IMR-90 (cell line): ENCODE data around the gene NPHP4. TPM values are rescaled to one million over a fixed set of nuclear protein-coding genes. Genes with fewer than 3 reads are reported as not detected.

Experiments used
- ATAC-seq: fragments of 200-7000 bp; cut with Tn5 transposase; 2 replicates; pipeline ENCODE4 v1.9.1; 2020; ENCODE audit warnings: low read depth, mild to moderate bottlenecking, moderate library complexity
- BruUV-seq: library from RNA; stranded (reverse); fragments of 400-500 nt; replicated peaks from 2 replicates; lab custom pipeline; 2021; lab: Mats Ljungman, UMichigan
- CTCF ChIA-PET: fragments of 300-600 bp; formaldehyde crosslinking; extraction: SDS; loops from one replicate; lab custom pipeline; 2021; ENCODE audit warnings: antibody characterized with exemption; lab: Yijun Ruan, JAX
- POLR2A ChIA-PET: fragments of 300-600 bp; sonication (Branson Sonifier 250); formaldehyde crosslinking; loops from one replicate; lab custom pipeline; 2022; ENCODE audit warnings: antibody characterized with exemption; ENCODE audit not compliant: unreplicated experiment; lab: Charles Lee
- DNase-seq: peaks from one replicate; pipeline ENCODE4 v3.0.0; 2013
- H2AFZ ChIP-seq: replicated peaks from 2 replicates; pipeline ENCODE3; 2013; ENCODE audit warnings: low read length, mild to moderate bottlenecking; ENCODE audit not compliant: poor library complexity
- H2AK5ac ChIP-seq: 2 replicates; pipeline ENCODE4 v1.6.1; 2013; ENCODE audit warnings: low read depth, low read length, inconsistent platforms
- H2AK9ac ChIP-seq: replicated peaks from 2 replicates; pipeline ENCODE3; 2013; ENCODE audit warnings: mild to moderate bottlenecking, low read depth, low read length, moderate library complexity; ENCODE audit not compliant: poor library complexity
- H2BK120ac ChIP-seq: 2 replicates; pipeline ENCODE4 v1.6.1; 2013; ENCODE audit warnings: low read depth, low read length, inconsistent platforms
- H2BK15ac ChIP-seq: 3 replicates; pipeline ENCODE4 v1.6.1; 2013; ENCODE audit warnings: low read depth, low read length, inconsistent platforms
- H2BK20ac ChIP-seq: 2 replicates; pipeline ENCODE4 v1.6.1; 2013; ENCODE audit warnings: low read depth, mild to moderate bottlenecking, inconsistent platforms, low read length, moderate library complexity
- H2BK5ac ChIP-seq: 2 replicates; pipeline ENCODE4 v1.6.1; 2013; ENCODE audit warnings: mild to moderate bottlenecking, low read depth, low read length, inconsistent platforms; ENCODE audit not compliant: poor library complexity, severe bottlenecking
- H3K14ac ChIP-seq: replicated peaks from 2 replicates; pipeline ENCODE4 v1.6.1; 2013; ENCODE audit warnings: low read depth, low read length, inconsistent platforms
- H3K18ac ChIP-seq: 2 replicates; pipeline ENCODE4 v1.6.1; 2013; ENCODE audit warnings: low read depth, low read length, control low read depth
- H3K23ac ChIP-seq: 2 replicates; pipeline ENCODE4 v1.6.1; 2013; ENCODE audit warnings: low read depth, low read length, inconsistent platforms
- H3K27ac ChIP-seq: 2 replicates; pipeline ENCODE4 v1.5.1; 2013; ENCODE audit warnings: mild to moderate bottlenecking, control low read depth, low read length; ENCODE audit not compliant: insufficient read depth
- H3K27me3 ChIP-seq: 2 replicates; pipeline ENCODE4 v1.6.1; 2013; ENCODE audit warnings: low read length; ENCODE audit not compliant: control insufficient read depth, insufficient read depth
- H3K36me3 ChIP-seq: 2 replicates; pipeline ENCODE4 v1.6.1; 2013; ENCODE audit warnings: low read length, mixed read lengths; ENCODE audit not compliant: control insufficient read depth, insufficient read depth
- H3K4ac ChIP-seq: 2 replicates; pipeline ENCODE4 v1.6.1; 2013; ENCODE audit warnings: low read depth, low read length, inconsistent platforms
- H3K4me1 ChIP-seq: 2 replicates; pipeline ENCODE4 v1.6.1; 2013; ENCODE audit warnings: low read length, mixed read lengths; ENCODE audit not compliant: control insufficient read depth, insufficient read depth
- H3K4me2 ChIP-seq: 2 replicates; pipeline ENCODE4 v1.6.1; 2013; ENCODE audit warnings: low read depth, mild to moderate bottlenecking, control low read depth, low read length, moderate library complexity
- H3K4me3 ChIP-seq: 2 replicates; pipeline ENCODE4 v1.5.1; 2013; ENCODE audit warnings: low read depth, mild to moderate bottlenecking, control low read depth, low read length, moderate library complexity; ENCODE audit not compliant: insufficient read depth
- H3K56ac ChIP-seq: 2 replicates; pipeline ENCODE4 v1.6.1; 2013; ENCODE audit warnings: low read length, inconsistent platforms; ENCODE audit not compliant: insufficient read depth; ENCODE audit errors: extremely low read depth
- H3K79me1 ChIP-seq, 2 experiments: 2 replicates each; pipeline ENCODE4 v1.6.1; 2013; ENCODE audit warnings: low read length in 2 of 2, inconsistent platforms in 1 of 2, low read depth in 1 of 2
- H3K9ac ChIP-seq: 2 replicates; pipeline ENCODE4 v1.6.1; 2013; ENCODE audit warnings: low read depth, low read length, control low read depth
- H3K9me1 ChIP-seq: 2 replicates; pipeline ENCODE4 v1.6.1; 2013; ENCODE audit warnings: low read length, inconsistent platforms; ENCODE audit not compliant: insufficient read depth
- H3K9me3 ChIP-seq: 2 replicates; pipeline ENCODE4 v1.6.1; 2013; ENCODE audit warnings: low read length; ENCODE audit not compliant: control insufficient read depth, insufficient read depth
- H4K20me1 ChIP-seq: 2 replicates; pipeline ENCODE4 v1.6.1; 2013; ENCODE audit warnings: low read length, inconsistent platforms; ENCODE audit not compliant: insufficient read depth
- H4K5ac ChIP-seq: 2 replicates; pipeline ENCODE4 v1.6.1; 2013; ENCODE audit warnings: mild to moderate bottlenecking, low read depth, low read length, control low read depth
- H4K8ac ChIP-seq, 2 experiments: 2 replicates each; pipeline ENCODE4 v1.6.1; 2013; ENCODE audit warnings: low read depth in 2 of 2, low read length in 2 of 2, control low read depth in 1 of 2, inconsistent platforms in 1 of 2
- H4K91ac ChIP-seq: 2 replicates; pipeline ENCODE4 v1.6.1; 2013; ENCODE audit warnings: low read depth, low read length, inconsistent platforms; ENCODE audit not compliant: insufficient read depth
- BHLHE40 ChIP-seq: fragments of 150-350 bp; IDR thresholded peaks from 2 replicates; pipeline ENCODE4 v1.6.1; 2016; ENCODE audit warnings: mild to moderate bottlenecking, low read depth, low read length
- MAZ ChIP-seq: IDR thresholded peaks from 2 replicates; pipeline ENCODE4 v1.6.1; 2012; ENCODE audit warnings: low read depth, mild to moderate bottlenecking, low read length, improper control_type of control experiment, moderate library complexity, borderline replicate concordance
- POLR2A ChIP-seq: IDR thresholded peaks from 2 replicates; pipeline ENCODE4 v1.6.1; 2012; ENCODE audit warnings: mild to moderate bottlenecking, low read depth, low read length
- WGBS, 2 experiments: methylation state at CpG; one replicate each; pipeline versions ENCODE4 v1.1.5 to v1.1.7; 2013; ENCODE audit warnings: missing lambda C conversion rate in 2 of 2; ENCODE audit not compliant: insufficient read length in 1 of 2; ENCODE audit errors: extremely low coverage in 2 of 2; 5-methylcytosine and 5-hydroxymethylcytosine counted together
- dilution Hi-C: fragments of 300-500 bp; cut with HindIII; formaldehyde crosslinking; loops from one replicate; pipeline ENCODE4 v1.14.3; 2018; ENCODE audit warnings: low sequenced_read_pairs; ENCODE audit not compliant: unreplicated experiment
- in situ Hi-C: fragments of 300-500 bp; cut with MboI; formaldehyde crosslinking; loops from 3 replicates; pipeline ENCODE4 v1.14.3; 2019; ENCODE audit warnings: low sequenced_read_pairs, inconsistent platforms, mixed read lengths
- intact Hi-C: fragments of 100-400 bp; cut with micrococcal nuclease; formaldehyde crosslinking; loops from 2 replicates; pipeline ENCODE4 v1.10.0; 2022
- polyA plus RNA-seq, 3 experiments: library from polyadenylated mRNA; depleted of rRNA; stranded (reverse); fragments of >200 nt; gene quantifications; 2 replicates each; pipeline ENCODE4 v1.2.3, GENCODE V29; 2012; ENCODE audit warnings: low replicate concordance in 1 of 3
- total RNA-seq: library from RNA; depleted of rRNA; stranded (reverse); fragments of >200 nt; gene quantifications from 2 replicates; pipeline ENCODE4 v1.2.3, GENCODE V29; 2012
- TF ChIP-seq, protein P1 (sequence below): fragments of 150-350 bp; IDR thresholded peaks from 2 replicates; pipeline ENCODE4 v1.6.1; 2017; ENCODE audit warnings: mild to moderate bottlenecking, antibody characterized with exemption, low read length, low read depth

Gene NPHP4
- total and polyA plus RNA-seq, 2 of the 4 experiments (the other 2 are of a cell fraction) = 2.0 to 5.5 TPM

DNA sequence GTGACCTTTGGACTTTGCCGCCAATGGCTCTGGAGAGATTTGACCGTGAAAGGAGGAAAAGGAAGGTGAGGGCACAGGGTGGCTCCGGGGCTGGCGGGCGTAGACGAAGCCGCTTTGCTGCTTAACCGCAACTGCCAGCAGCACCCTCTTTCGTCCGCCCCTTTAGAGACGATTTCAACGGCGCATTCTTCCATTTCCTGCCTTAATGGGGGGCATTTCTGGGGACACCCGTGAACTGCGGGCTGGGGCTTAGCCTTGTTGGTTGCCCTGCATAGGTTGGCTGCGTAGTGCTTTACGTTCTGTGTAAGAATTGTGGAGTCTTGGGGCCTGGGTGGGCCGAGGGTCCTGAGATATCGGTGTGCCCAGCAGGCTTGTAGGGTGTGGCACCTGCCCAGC lies 6.7 kb upstream of the NPHP4 start:
- CTCF ChIA-PET = no interaction called here
- H4K5ac ChIP-seq = no peak overlapping the region
- no TSS peak for BruUV-seq

More for the DNA sequence above, 6.7 kb upstream of the NPHP4 start:
- no peak overlapping the region for H3K23ac ChIP-seq
- no peaks in the 10 kb centered on the region for H3K9me3 ChIP-seq
- H4K91ac ChIP-seq = no peak overlapping the region
- no peak overlapping the region for H3K14ac ChIP-seq
- H3K56ac ChIP-seq = no peak overlapping the region
- no peak for DNase-seq
- no peak overlapping the region for H2AFZ ChIP-seq
- H3K4me2 ChIP-seq = no peak overlapping the region
- H2BK120ac ChIP-seq = no peak overlapping the region
- H4K8ac ChIP-seq = no peak overlapping the region
- no peak overlapping the region for H3K27ac ChIP-seq
- TF ChIP-seq POLR2A (no peak), MAZ (no peak), BHLHE40 (no peak)
- TF ChIP-seq, protein P1, sequence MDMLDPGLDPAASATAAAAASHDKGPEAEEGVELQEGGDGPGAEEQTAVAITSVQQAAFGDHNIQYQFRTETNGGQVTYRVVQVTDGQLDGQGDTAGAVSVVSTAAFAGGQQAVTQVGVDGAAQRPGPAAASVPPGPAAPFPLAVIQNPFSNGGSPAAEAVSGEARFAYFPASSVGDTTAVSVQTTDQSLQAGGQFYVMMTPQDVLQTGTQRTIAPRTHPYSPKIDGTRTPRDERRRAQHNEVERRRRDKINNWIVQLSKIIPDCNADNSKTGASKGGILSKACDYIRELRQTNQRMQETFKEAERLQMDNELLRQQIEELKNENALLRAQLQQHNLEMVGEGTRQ = no peak
- intact Hi-C loops (no loop called here), in situ Hi-C loops (no loop called here), dilution Hi-C loops (no loop called here)
- no peaks in the 10 kb centered on the region for H3K9me1 ChIP-seq
- H4K20me1 ChIP-seq = no peaks in the 10 kb centered on the region; the same call in 1 of the 2 replicates
- no peaks in the 10 kb centered on the region; the same call in 1 of the 2 replicates for H3K4me1 ChIP-seq
- 86% methylated on average over 9 of the region's 19 CpGs; no CpG with 5 or more reads in 1 of the 2 experiments for WGBS, 2 experiments
- POLR2A ChIA-PET = no interaction called here
- no peak overlapping the region for H3K18ac ChIP-seq
- H2AK5ac ChIP-seq = no peak overlapping the region
- no peak overlapping the region for H2BK5ac ChIP-seq
- H3K4ac ChIP-seq = no peak overlapping the region
- no peak overlapping the region for H2AK9ac ChIP-seq
- H2BK20ac ChIP-seq = no peak overlapping the region
- H2BK15ac ChIP-seq = no peak overlapping the region
- no peaks in the 10 kb centered on the region for H3K36me3 ChIP-seq
- no peaks in the 10 kb centered on the region; the same call in 1 of the 2 replicates for H3K27me3 ChIP-seq
- no peak overlapping the region for H3K9ac ChIP-seq
- no peaks in the 10 kb centered on the region for H3K79me1 ChIP-seq
- no peak for ATAC-seq
- H3K4me3 ChIP-seq = no peak overlapping the region
